H9 (cell line): Measurements from ENCODE around the gene PDXDC1. TPM values are rescaled to one million over a fixed set of nuclear protein-coding genes. Genes with fewer than 3 reads are reported as not detected.
"Not testable (repeated sequence)": the region's sequence is repeated elsewhere in the genome, so short reads cannot be mapped to it uniquely, and the experiment has no call there.

ENCODE experiments used
- DNase-seq: peaks from one replicate; pipeline ENCODE4 v3.0.0-alpha.2; 2017
- H2AFZ ChIP-seq: one replicate; pipeline ENCODE4 v1.6.1; 2013; ENCODE audit warnings: mild to moderate bottlenecking, low read length, control low read depth, moderate library complexity
- H2AK5ac ChIP-seq: 2 replicates; pipeline ENCODE4 v1.6.1; 2013; ENCODE audit warnings: low read length, control low read depth, mixed read lengths; ENCODE audit not compliant: insufficient read length
- H2BK120ac ChIP-seq: one replicate; pipeline ENCODE4 v1.6.1; 2013; ENCODE audit warnings: low read depth, mild to moderate bottlenecking, low read length, control low read depth, inconsistent platforms; ENCODE audit not compliant: poor library complexity, severe bottlenecking
- H2BK12ac ChIP-seq: 2 replicates; pipeline ENCODE4 v1.6.1; 2013; ENCODE audit warnings: low read length, control low read depth, mixed read lengths, low read depth; ENCODE audit not compliant: insufficient read length
- H2BK15ac ChIP-seq: 2 replicates; pipeline ENCODE4 v1.6.1; 2013; ENCODE audit warnings: low read depth, low read length, control low read depth
- H2BK20ac ChIP-seq: one replicate; pipeline ENCODE4 v1.6.1; 2013; ENCODE audit warnings: low read depth, mild to moderate bottlenecking, low read length, control low read depth, inconsistent platforms; ENCODE audit not compliant: poor library complexity, severe bottlenecking
- H2BK5ac ChIP-seq: 2 replicates; pipeline ENCODE4 v1.6.1; 2013; ENCODE audit warnings: low read length, control low read depth, mixed read lengths; ENCODE audit not compliant: insufficient read length
- H3K14ac ChIP-seq: 2 replicates; pipeline ENCODE4 v1.6.1; 2013; ENCODE audit warnings: low read length, control low read depth; ENCODE audit not compliant: insufficient read depth
- H3K18ac ChIP-seq: 2 replicates; pipeline ENCODE4 v1.6.1; 2013; ENCODE audit warnings: low read depth, mild to moderate bottlenecking, mixed read lengths, low read length, control low read depth; ENCODE audit not compliant: insufficient read length
- H3K23ac ChIP-seq: 2 replicates; pipeline ENCODE4 v1.6.1; 2013; ENCODE audit warnings: low read length, control low read depth, mixed read lengths, low read depth; ENCODE audit not compliant: insufficient read length
- H3K23me2 ChIP-seq: 2 replicates; pipeline ENCODE4 v1.6.1; 2013; ENCODE audit warnings: low read depth, mild to moderate bottlenecking, mixed read lengths, low read length, control low read depth; ENCODE audit not compliant: insufficient read length, poor library complexity, severe bottlenecking
- H3K27ac ChIP-seq: 2 replicates; pipeline ENCODE4 v1.5.1; 2013; ENCODE audit warnings: low read length, control low read depth, mixed read lengths, low read depth; ENCODE audit not compliant: insufficient read length
- H3K27me3 ChIP-seq: 2 replicates; pipeline ENCODE4 v1.6.1; 2013; ENCODE audit warnings: low read length, control low read depth, inconsistent platforms; ENCODE audit not compliant: insufficient read depth
- H3K4ac ChIP-seq: 2 replicates; pipeline ENCODE4 v1.6.1; 2013; ENCODE audit warnings: low read depth, mild to moderate bottlenecking, control low read depth, inconsistent platforms, low read length, moderate library complexity
- H3K4me1 ChIP-seq: 2 replicates; pipeline ENCODE4 v1.6.1; 2013; ENCODE audit warnings: low read length, control low read depth, inconsistent platforms; ENCODE audit not compliant: insufficient read depth
- H3K4me2 ChIP-seq: 2 replicates; pipeline ENCODE4 v1.6.1; 2013; ENCODE audit warnings: low read length, control low read depth, mixed read lengths; ENCODE audit not compliant: insufficient read length, insufficient read depth
- H3K56ac ChIP-seq: 2 replicates; pipeline ENCODE4 v1.6.1; 2013; ENCODE audit warnings: low read depth, mild to moderate bottlenecking, mixed read lengths, low read length, control low read depth; ENCODE audit not compliant: insufficient read length
- H3K79me1 ChIP-seq: 2 replicates; pipeline ENCODE4 v1.6.1; 2013; ENCODE audit warnings: low read depth, mild to moderate bottlenecking, moderate library complexity, low read length, control low read depth, inconsistent platforms; ENCODE audit not compliant: insufficient read depth, poor library complexity, severe bottlenecking
- H3K79me2 ChIP-seq: 2 replicates; pipeline ENCODE4 v1.6.1; 2013; ENCODE audit warnings: low read length, control low read depth, inconsistent platforms; ENCODE audit not compliant: insufficient read depth
- H3K9ac ChIP-seq: 2 replicates; pipeline ENCODE4 v1.6.1; 2013; ENCODE audit warnings: low read length, control low read depth, mixed read lengths; ENCODE audit not compliant: insufficient read length; ENCODE audit errors: extremely low read depth
- H3K9me3 ChIP-seq: one replicate; pipeline ENCODE4 v1.6.1; 2013; ENCODE audit warnings: low read depth, low read length, inconsistent platforms; ENCODE audit not compliant: control insufficient read depth
- H3T11ph ChIP-seq: one replicate; pipeline ENCODE4 v1.6.1; 2013; ENCODE audit warnings: mild to moderate bottlenecking, low read length, control low read depth, inconsistent platforms
- H4K20me1 ChIP-seq: one replicate; pipeline ENCODE4 v1.6.1; 2013; ENCODE audit not compliant: control insufficient read depth, insufficient read length, insufficient read depth
- H4K5ac ChIP-seq: 2 replicates; pipeline ENCODE4 v1.6.1; 2013; ENCODE audit warnings: low read depth, mild to moderate bottlenecking, mixed read lengths, low read length, control low read depth; ENCODE audit not compliant: insufficient read length
- H4K8ac ChIP-seq: replicated peaks from 2 replicates; pipeline ENCODE4 v1.6.1; 2013; ENCODE audit warnings: low read length, control low read depth, mixed read lengths, low read depth; ENCODE audit not compliant: insufficient read length
- H4K91ac ChIP-seq: 2 replicates; pipeline ENCODE4 v1.6.1; 2013; ENCODE audit warnings: low read depth, mild to moderate bottlenecking, moderate library complexity, mixed read lengths, low read length, control low read depth; ENCODE audit not compliant: insufficient read length
- H3K27ac Mint-ChIP-seq, 3 experiments: 2 replicates in 2 of 3; 3 replicates in 1 of 3; pipeline ENCODE4 v1.8.0; 2020 to 2021; ENCODE audit warnings: mixed read lengths in 3 of 3, mild to moderate bottlenecking in 1 of 3, moderate library complexity in 1 of 3
- H3K27me3 Mint-ChIP-seq: 2 replicates; pipeline ENCODE4 v1.8.0; 2021; ENCODE audit warnings: low read depth, mild to moderate bottlenecking, moderate library complexity, mixed read lengths
- H3K36me3 Mint-ChIP-seq, 3 experiments: 2 replicates in 2 of 3; 3 replicates in 1 of 3; pipeline ENCODE4 v1.8.0; 2020 to 2021; ENCODE audit warnings: low read depth in 3 of 3, mixed read lengths in 3 of 3; ENCODE audit not compliant: insufficient read depth in 1 of 3
- H3K4me1 Mint-ChIP-seq, 2 experiments: 2 replicates each; pipeline ENCODE4 v1.8.0; 2020; ENCODE audit warnings: mixed read lengths in 2 of 2
- H3K4me3 Mint-ChIP-seq, 2 experiments: 2 replicates in 1 of 2; 3 replicates in 1 of 2; pipeline ENCODE4 v1.8.0; 2020 to 2021; ENCODE audit warnings: mild to moderate bottlenecking in 2 of 2, mixed read lengths in 2 of 2, moderate library complexity in 1 of 2
- H3K9me3 Mint-ChIP-seq, 2 experiments: 2 replicates in 1 of 2; 3 replicates in 1 of 2; pipeline ENCODE4 v1.8.0; 2020; ENCODE audit warnings: mild to moderate bottlenecking in 2 of 2, mixed read lengths in 2 of 2, moderate library complexity in 1 of 2
- WGBS: extraction: QIAGEN DNeasy Blood & Tissue Kit; methylation state at CpG from one replicate; pipeline ENCODE4 v1.1.7; 2013; ENCODE audit warnings: missing lambda C conversion rate, low lambda C conversion rate, mixed read lengths; ENCODE audit not compliant: insufficient read length; ENCODE audit errors: extremely low coverage; 5-methylcytosine and 5-hydroxymethylcytosine counted together
- total RNA-seq: library from RNA; stranded (reverse); gene quantifications from 2 replicates; pipeline ENCODE4 v1.2.1, GENCODE V29; 2021

PDXDC1 gene
- total RNA-seq, 1 experiment from 2014 or later, result 112 TPM

DNA sequence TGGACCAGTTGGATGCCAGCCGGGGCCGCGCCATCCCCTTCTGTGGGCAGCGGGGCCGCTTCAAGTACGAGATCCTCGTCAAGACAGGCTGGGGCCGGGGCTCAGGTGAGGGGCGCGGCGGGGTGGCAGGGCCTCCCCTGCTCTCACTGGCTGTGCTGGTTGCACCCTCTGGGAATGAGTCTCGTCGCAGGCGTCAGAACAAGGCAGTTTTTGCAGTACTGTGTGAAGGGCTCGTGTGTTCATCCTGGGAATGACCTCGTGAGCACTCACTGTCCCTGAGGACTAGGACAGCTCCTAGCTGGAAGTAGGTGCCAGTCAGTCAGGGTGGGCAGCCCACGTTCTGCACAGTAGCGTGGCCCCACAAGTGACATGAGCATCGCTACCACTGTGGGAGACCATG, 43.9 kb upstream of the PDXDC1 start:
- H3K23me2 ChIP-seq, H3K9ac ChIP-seq, H3K4me2 ChIP-seq, H3K14ac ChIP-seq, H3K27me3 Mint-ChIP-seq, H4K8ac ChIP-seq, H3K23ac ChIP-seq, H2BK15ac ChIP-seq, H3K79me1 ChIP-seq, H3K4me3 Mint-ChIP-seq, H2BK5ac ChIP-seq, H3K27ac ChIP-seq, H3K4me1 Mint-ChIP-seq, H2AFZ ChIP-seq, H3T11ph ChIP-seq, H2BK12ac ChIP-seq, H3K27me3 ChIP-seq, H3K79me2 ChIP-seq, H4K91ac ChIP-seq, H3K36me3 Mint-ChIP-seq, H3K4ac ChIP-seq, H3K9me3 ChIP-seq, H3K4me1 ChIP-seq, H2BK120ac ChIP-seq, DNase-seq, H3K27ac Mint-ChIP-seq, H2AK5ac ChIP-seq, H3K9me3 Mint-ChIP-seq, H4K20me1 ChIP-seq, H3K56ac ChIP-seq, H2BK20ac ChIP-seq, H3K18ac ChIP-seq, H4K5ac ChIP-seq: not testable (repeated sequence)
- no CpG with 5 or more reads among the region's 19 CpGs for WGBS

DNA sequence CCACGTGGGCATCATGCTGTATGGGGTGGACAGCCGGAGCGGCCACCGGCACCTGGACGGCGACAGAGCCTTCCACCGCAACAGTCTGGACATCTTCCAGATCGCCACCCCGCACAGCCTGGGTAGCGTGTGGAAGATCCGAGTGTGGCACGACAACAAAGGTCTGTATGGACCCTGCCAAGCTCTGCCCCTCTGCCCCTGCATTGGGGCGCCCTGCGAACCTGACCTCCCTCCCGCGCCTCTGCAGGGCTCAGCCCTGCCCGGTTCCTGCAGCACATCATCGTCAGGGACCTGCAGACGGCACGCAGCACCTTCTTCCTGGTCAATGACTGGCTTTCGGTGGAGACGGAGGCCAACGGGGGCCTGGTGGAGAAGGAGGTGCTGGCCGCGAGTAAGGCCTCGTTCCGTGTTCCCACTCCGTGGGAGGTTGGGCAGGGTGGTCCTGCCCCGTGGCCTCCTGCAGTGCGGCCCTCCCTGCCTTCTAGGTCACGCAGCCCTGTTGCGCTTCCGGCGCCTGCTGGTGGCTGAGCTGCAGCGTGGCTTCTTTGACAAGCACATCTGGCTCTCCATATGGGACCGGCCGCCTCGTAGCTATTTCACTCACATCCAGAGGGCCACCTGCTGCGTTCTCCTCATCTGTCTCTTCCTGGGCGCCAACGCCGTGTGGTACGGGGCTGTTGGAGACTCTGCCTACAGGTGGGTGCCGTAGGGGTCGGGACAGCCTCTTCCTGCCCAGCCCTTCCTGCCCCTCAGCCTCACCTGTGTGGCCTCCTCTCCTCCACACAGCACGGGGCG, 42.0 kb upstream of the PDXDC1 start:
- DNase-seq, H3K14ac ChIP-seq: not testable (repeated sequence)
- no CpG with 5 or more reads among the region's 47 CpGs for WGBS

More for the DNA sequence above, 42.0 kb upstream of the PDXDC1 start:
- H3K79me2 ChIP-seq, H2BK120ac ChIP-seq, H3K9me3 Mint-ChIP-seq, H3K4me1 ChIP-seq, H2BK15ac ChIP-seq, H4K8ac ChIP-seq, H2AFZ ChIP-seq, H3K36me3 Mint-ChIP-seq, H3K4me1 Mint-ChIP-seq, H3T11ph ChIP-seq, H3K9ac ChIP-seq, H2AK5ac ChIP-seq, H4K5ac ChIP-seq, H3K18ac ChIP-seq, H3K56ac ChIP-seq, H2BK12ac ChIP-seq, H4K91ac ChIP-seq, H3K27me3 ChIP-seq, H3K79me1 ChIP-seq, H3K4me3 Mint-ChIP-seq, H3K4me2 ChIP-seq, H2BK20ac ChIP-seq, H3K9me3 ChIP-seq, H3K27me3 Mint-ChIP-seq, H3K27ac ChIP-seq, H3K23ac ChIP-seq, H3K4ac ChIP-seq, H3K27ac Mint-ChIP-seq, H4K20me1 ChIP-seq, H2BK5ac ChIP-seq, H3K23me2 ChIP-seq: not testable (repeated sequence)
